ENCODE measurements around the gene NRCAM.
"Not testable (repeated sequence)": the region's sequence is repeated elsewhere in the genome, so short reads cannot be mapped to it uniquely, and the experiment has no call there.

The NRCAM gene

GRCh38 chr7:108455998-108456677, at the start of gene NRCAM:
NRCAM (minus strand) TSS chr7:108456436; CDS start chr7:108240064, 216,372 bp downstream.
- peak; percentile 91 to 98 for DNase-seq

DNA sequence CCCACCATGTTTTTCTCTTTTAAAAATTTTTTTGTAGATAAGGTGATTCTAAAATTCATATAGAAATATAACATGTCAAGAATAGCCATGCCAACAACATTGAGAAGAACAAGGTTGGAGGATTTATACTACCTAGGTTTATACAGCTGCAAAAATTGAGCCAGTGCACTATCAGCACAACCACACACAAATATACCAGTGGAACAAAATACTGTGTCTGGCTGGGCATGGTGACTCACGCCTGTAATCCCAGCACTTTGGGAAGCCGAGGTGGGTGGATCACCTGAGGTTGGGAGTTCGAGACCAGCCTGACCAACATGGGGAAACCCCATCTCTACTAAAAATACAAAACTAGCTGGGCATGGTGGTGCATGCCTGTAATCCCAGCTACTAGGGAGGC, 48.3 kb upstream of the NRCAM start:
- DNase-seq: not testable (repeated sequence)

DNA sequence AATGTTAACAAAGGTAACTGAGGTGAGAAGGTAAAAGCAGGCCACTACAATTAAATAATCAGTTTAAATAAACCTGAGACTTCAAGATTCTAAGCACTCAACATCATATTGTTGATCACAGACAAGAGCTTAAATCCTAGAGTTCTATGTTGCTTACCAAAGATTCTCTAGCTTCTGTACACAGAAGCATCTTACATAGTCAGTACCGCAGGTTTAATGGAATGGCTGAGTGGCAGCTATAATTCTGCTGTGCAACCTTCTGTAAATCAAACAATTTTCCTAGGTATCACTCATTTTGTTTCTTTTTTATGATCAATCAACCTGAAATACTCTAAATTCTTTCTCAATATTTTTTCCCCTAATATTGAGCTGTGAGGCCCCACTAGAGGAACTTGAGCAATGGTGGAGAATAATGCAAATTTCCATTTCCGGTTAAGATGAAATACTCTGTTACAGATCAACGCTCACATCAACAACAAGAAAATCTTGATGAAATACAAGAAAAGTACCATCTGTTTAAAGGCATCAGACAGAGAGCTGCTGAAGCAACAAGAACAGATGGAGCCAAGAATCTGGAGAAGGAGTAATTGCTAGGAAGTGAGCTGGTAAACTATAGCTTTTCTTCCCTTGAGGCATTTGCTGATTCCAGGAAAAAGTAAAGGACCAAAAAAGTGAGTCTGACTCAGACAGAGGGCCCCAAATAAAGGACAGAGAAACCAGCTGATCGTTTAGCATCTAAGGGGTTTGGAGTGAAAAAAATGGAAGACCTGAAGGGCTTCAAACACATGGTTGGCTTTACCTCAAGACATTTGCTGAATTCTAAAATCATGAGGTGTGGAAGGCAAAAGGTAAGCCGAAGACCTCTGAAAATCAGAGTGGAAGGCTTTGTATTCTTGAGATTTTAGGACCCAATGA, 47.1 kb upstream of the NRCAM start:
- DNase-seq: no peak

DNA sequence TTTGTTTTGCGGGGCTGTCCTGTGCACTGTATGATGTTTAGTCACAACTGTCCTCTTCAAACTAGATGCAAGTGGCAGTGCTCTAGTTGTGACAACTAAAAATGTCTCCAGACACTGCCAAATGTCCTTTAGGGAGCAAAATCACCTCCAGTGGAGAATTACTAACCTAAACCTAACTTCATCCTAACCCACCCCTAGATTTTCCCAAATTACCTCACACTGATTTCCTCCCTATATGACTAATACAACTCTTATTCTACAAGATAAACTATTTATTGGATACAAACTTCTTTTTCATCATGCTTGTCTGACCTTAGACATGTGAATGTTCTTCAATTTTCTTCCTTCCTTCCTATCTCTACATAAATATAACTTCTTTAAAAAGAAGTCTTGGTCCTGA, 43.3 kb upstream of the NRCAM start:
- DNase-seq: no peak

- DNase-seq: no peak
Measured at GRCh38 chr7:108498481-108498880, 42.2 kb upstream of the NRCAM start.

DNA sequence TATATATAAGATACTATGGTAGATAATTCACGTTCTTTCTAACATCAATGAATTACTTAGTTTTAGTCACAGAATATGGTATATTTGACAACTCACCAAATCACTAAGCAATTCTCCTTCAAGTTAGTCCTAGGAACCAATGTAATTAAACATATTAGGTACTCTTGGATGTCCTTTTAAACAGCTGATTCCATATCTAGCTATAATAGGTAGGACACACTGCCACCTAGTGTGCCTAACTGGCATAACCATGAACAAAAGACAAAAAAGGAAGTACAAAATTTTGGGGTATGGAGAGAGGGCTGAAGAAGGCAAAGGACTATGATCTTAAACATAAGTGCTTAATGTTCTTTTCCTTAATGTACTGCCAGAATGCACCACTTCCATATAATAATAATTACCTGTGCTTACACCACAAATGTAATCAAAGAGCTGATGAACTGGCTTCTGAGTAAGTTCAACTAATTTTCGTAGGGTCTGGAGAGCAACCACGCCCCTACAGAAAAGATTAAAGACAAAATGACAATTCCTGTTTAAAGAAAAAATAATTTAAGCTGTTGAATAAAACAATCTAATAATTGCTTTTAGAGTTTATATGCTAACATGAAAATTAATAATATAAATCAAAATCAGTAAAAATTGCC, 41.0 kb upstream of the NRCAM start:
- DNase-seq: peak; percentile 59 to 80

GRCh38 chr7:108492742-108493141, 36.5 kb upstream of the NRCAM start:
- no peak for DNase-seq

DNA sequence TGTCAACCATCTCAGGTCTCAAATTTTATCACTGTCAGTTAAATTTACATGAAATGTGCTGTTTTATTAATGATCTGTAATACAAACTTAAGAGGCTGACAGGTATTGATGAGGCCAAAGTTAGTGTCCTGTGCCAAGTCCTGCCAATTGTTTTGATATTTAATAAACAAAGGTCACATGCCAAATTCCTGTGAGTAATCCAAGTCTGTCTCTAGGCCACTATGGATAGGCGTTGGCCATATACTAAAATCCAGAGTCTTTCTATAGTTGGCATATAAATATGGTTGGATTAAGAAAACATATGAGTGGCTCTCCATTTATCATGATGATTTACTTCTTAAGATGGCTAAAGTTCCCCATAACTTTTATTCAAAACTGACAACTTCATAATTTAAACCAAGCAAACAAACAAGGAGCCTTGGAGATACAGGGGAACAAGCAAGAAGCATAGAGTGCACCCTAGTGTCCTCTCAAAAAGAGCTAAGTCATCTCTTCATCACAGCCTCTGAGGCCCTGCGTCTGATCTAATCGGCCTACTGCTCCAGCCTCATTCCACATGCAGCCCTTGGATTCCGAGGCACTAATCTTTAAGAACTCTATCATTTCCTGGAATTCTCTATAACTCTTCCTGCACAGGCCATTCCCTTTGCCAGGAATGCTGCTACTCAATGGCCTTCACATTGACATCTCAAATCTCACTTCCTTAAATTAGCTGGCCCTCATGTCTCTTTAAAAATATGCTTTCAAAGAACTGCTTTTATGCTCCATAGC, 32.7 kb upstream of the NRCAM start:
- no peak for DNase-seq

- no peak for DNase-seq
Measured at GRCh38 chr7:108487646-108488045, 31.4 kb upstream of the NRCAM start.

GRCh38 chr7:108486291-108486966, 30.2 kb upstream of the NRCAM start:
- no peak for DNase-seq

- DNase-seq: no peak
Measured at GRCh38 chr7:108484137-108484536, 27.9 kb upstream of the NRCAM start.

DNA sequence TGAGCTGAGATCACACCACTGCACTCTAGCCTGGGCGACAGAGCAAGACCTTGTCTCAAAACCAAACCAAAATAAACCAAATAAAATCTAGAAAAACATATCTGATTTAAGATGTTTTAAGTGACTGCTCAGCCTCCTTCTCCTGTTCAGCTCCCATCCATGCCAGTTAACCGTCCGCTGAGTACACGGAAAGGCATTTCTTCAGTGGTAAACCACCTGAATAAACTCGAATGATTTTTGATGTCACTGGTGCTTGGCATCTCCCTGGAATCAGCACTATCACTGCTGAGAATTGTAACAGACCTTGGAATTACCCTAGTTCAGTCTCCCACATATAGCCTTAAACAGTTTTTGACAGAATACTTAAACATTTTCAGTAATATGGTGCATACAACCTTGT, 24.1 kb upstream of the NRCAM start:
- DNase-seq: no peak

DNA sequence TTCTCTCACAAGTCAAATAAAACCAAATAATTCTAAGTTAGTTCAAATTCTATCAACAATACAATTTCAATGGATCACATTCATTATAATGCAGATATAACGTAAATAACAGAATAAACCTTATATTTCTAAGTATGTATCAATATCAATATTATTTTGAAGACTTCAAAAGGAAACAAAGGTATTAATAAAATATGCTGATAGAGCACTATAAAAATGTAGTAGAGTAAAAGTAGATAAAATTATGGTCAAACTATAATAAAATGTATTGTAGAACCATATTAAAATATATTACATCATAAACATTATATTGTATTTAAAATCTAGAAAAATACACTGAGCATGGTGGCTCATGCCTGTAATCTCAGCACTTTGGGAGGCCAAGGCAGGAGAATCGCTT, 23.5 kb upstream of the NRCAM start:
- DNase-seq: no peak

DNA sequence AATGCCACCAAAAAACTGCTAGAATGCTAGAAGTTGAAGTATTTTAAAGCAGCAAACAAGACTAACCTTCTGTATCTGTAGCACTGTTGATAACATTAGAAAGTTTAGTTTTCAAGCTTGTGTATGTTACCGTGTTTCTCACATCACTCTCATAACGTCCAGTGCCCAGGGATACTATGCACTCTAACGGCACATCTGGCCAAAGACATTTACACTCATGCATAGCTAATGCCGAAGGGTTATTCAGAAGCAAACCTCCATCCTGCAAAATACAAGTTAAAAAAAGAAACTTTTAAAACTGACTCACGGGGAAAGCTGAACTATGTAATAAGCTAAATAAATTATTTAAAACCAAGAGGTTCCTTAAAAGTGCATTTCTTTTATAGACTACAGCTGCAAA, 22.9 kb upstream of the NRCAM start:
- no peak for DNase-seq

- no peak for DNase-seq
Measured at GRCh38 chr7:108468246-108468645, 12.0 kb upstream of the NRCAM start.

DNA sequence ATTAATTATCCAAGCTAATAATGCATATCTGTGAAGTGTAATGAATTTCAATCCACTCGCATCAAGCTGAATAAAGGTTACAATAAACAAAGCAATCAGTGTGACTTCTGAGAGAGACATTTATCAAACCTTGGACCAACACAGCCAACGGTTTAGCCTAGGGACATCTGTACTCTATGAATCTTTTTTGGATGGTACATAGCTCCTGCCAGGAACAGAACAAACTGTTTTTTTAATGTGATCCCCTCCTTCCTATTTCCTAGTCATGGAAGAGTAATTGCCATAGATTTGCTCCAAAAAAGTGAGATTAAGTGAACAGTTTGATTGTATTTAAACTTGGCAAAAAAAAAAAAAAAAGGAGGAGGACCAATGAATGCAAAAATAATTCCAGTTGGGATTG, 11.2 kb upstream of the NRCAM start:
- DNase-seq: no peak

DNA sequence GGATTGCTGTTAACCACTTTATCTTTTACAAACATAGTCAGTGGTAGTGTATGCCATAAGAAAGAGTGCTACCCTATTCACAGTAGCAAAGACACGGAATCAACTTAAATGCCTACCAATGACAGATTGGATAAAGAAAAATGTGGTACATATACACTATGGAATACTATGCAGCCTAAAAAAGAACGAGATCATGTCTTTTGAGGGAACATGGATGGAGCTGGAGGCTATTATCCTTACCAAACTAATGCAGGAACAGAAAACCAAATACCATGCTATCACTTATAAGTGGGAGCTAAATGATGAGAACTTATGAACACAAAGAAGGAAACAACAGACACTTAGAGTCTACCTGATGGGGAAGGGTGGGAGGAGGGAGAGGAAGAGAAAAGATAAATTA, 10.1 kb upstream of the NRCAM start:
- DNase-seq: not testable (repeated sequence)

GRCh38 chr7:108464743-108465142, 8.5 kb upstream of the NRCAM start:
- DNase-seq: no peak

- no peak for DNase-seq
Measured at GRCh38 chr7:108463613-108464012, 7.4 kb upstream of the NRCAM start.

GRCh38 chr7:108461840-108462239, 5.6 kb upstream of the NRCAM start:
- DNase-seq: no peak

- no peak for DNase-seq
Measured at GRCh38 chr7:108460964-108461363, 4.7 kb upstream of the NRCAM start.

DNA sequence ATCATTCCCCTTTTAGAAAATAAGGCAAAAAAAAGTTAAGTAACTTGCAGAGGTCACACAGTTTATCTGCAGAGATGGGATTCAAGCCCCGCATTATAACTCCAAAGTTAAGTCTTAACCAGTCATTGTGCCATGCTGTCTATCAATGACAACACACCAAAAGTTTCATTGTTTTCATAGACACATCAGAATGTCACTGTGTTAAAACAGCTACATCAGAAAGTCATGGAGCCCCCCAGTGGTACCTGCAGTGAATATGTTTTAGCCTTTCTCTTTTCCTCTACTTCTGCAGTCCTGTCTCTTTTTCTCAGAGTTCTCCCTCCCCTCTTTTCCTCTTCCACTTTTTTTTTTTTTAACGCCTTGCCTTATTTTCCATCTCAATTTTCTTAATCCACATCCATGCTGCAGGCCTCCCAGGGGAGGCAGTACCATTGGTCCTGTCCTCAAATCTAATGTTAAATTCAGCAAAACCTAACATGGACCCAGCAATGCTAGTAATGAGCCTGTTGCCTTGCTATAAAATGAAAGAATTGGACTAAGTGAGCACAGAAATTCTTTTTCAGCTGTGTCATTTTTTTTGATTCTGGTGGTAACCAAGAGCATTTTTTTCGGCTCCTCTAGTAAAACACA, 3.8 kb upstream of the NRCAM start:
- DNase-seq: peak; percentile 38 to 81
